HL-60 (cell line): Measurements from ENCODE around the gene HSPA6.

ENCODE experiments used
- CTCF ChIP-seq: IDR thresholded peaks from one replicate; pipeline ENCODE4 v1.5.1; 2011; ENCODE audit warnings: low read length, control low read depth, inconsistent platforms; ENCODE audit not compliant: insufficient read depth
- GABPA ChIP-seq: IDR thresholded peaks from 2 replicates; pipeline ENCODE4 v1.6.1; 2012; ENCODE audit warnings: low read depth
- POLR2AphosphoS5 ChIP-seq: IDR thresholded peaks from 2 replicates; pipeline ENCODE4 v1.6.1; 2012; ENCODE audit warnings: low read depth

- TF ChIP-seq CTCF, result no peak
- TF ChIP-seq GABPA, result no peak
- TF ChIP-seq POLR2AphosphoS5, result no peak
These were observed 21.0 kb upstream of the HSPA6 start for GRCh38 chr1:161503394-161503748.
